Vagina (tissue), 2 donors: ENCODE measurements around the gene RHBDD1. TPM values are rescaled to one million over a fixed set of nuclear protein-coding genes. Genes with fewer than 3 reads are reported as not detected.

Source experiments
- DNase-seq, 2 donors: peaks; one replicate each; pipeline ENCODE4 v3.0.0-alpha.2; 2017; ENCODE audit errors: extremely low spot score in 2 of 2
- H3K27ac ChIP-seq: fragments of 200-600 bp; sonication (generic); one replicate; pipeline ENCODE4 v1.5.1; 2019
- H3K27me3 ChIP-seq: fragments of 200-600 bp; sonication (generic); one replicate; pipeline ENCODE4 v1.5.1; 2019
- H3K36me3 ChIP-seq, 2 donors: fragments of 200-600 bp; sonication (generic); one replicate each; pipeline ENCODE4 v1.5.1; 2017 to 2019
- H3K4me1 ChIP-seq: fragments of 200-600 bp; sonication (generic); one replicate; pipeline ENCODE4 v1.5.1; 2019
- H3K4me3 ChIP-seq, 2 donors: fragments of 200-600 bp; sonication (generic); 1 replicate in 1 of 2; 2 replicates in 1 of 2; pipeline ENCODE4 v1.5.1; 2016 to 2019
- H3K9me3 ChIP-seq: fragments of 200-600 bp; sonication (generic); one replicate; pipeline ENCODE4 v1.5.1; 2019
- POLR2A ChIP-seq, 2 donors: fragments of 450-650 bp; IDR thresholded peaks; one replicate each; pipeline ENCODE4 v1.6.1; 2017; ENCODE audit warnings: antibody characterized with exemption in 2 of 2, mild to moderate bottlenecking in 2 of 2, moderate library complexity in 2 of 2
- POLR2AphosphoS5 ChIP-seq, 2 donors: sonication (generic); formaldehyde crosslinking; IDR thresholded peaks; one replicate each; pipeline ENCODE4 v1.9.0; 2017; ENCODE audit warnings: antibody characterized with exemption in 2 of 2, mild to moderate bottlenecking in 2 of 2, low read depth in 1 of 2; ENCODE audit not compliant: insufficient read depth in 1 of 2
- intact Hi-C: fragments of 100-400 bp; cut with DNase I; formaldehyde crosslinking; loops from one replicate; pipeline ENCODE4 v1.15.1; 2023
- total RNA-seq: library from RNA; depleted of rRNA; stranded (reverse); fragments of >200 nt; gene quantifications from one replicate; pipeline ENCODE4 v1.2.3, GENCODE V29; 2016
- TF ChIP-seq, protein P1 (sequence below), 3 experiments: fragments of 450-650 bp in 2 of 3; fragments of 200-600 bp in 1 of 3; sonication (generic) in 1 of 3; IDR thresholded peaks; one replicate each; pipeline ENCODE4 v1.5.1; 2017 to 2019; ENCODE audit warnings: antibody characterized with exemption in 3 of 3, mild to moderate bottlenecking in 2 of 3, moderate library complexity in 2 of 3

Gene RHBDD1
- total RNA-seq, 1 donor from 2014 or later = 27.3 TPM

GRCh38 chr2:226847511-226847910 lies 11.7 kb downstream of the RHBDD1 start:
- Histone ChIP-seq H3K9me3 (no peaks in the 10 kb centered on the region), H3K4me1 (no peaks in the 10 kb centered on the region), H3K4me3 (no peak overlapping the region), H3K27me3 (no peaks in the 10 kb centered on the region), H3K36me3 (no peaks in the 10 kb centered on the region), H3K27ac (no peak overlapping the region)
- DNase-seq = no peak
- intact Hi-C loops = no loop called here
- TF ChIP-seq POLR2AphosphoS5 (IDR thresholded peaks at IDR 0.05; ENCODE audit: insufficient read depth in 1 of 2, low read depth in 1 of 2) (no peak), POLR2A (IDR thresholded peaks at IDR 0.05) (no peak)
- TF ChIP-seq, protein P1, sequence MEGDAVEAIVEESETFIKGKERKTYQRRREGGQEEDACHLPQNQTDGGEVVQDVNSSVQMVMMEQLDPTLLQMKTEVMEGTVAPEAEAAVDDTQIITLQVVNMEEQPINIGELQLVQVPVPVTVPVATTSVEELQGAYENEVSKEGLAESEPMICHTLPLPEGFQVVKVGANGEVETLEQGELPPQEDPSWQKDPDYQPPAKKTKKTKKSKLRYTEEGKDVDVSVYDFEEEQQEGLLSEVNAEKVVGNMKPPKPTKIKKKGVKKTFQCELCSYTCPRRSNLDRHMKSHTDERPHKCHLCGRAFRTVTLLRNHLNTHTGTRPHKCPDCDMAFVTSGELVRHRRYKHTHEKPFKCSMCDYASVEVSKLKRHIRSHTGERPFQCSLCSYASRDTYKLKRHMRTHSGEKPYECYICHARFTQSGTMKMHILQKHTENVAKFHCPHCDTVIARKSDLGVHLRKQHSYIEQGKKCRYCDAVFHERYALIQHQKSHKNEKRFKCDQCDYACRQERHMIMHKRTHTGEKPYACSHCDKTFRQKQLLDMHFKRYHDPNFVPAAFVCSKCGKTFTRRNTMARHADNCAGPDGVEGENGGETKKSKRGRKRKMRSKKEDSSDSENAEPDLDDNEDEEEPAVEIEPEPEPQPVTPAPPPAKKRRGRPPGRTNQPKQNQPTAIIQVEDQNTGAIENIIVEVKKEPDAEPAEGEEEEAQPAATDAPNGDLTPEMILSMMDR (IDR thresholded peaks at IDR 0.05) = no peak

DNA sequence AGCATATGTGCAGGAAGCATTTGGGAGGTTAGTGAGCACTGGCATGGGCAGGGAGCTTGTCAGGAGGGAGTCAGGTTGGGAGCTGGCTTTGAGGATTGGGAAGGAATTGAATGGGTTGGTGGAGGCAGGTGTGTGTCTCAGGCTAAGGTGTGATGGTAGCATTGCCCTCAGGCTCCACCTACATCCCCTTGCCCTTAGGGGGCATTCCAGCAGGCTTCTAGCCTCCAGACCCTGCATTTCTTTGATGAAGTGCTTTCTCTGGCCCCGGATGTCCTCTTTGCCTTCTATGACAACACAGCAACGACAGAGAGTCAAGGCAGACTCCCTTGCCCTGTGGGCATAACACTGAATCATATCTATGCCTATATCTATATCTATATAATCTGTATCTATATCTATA lies 13.5 kb downstream of the RHBDD1 start:
- Histone ChIP-seq H3K36me3 (no peaks in the 10 kb centered on the region), H3K4me3 (no peak overlapping the region), H3K27ac (no peak overlapping the region), H3K9me3 (no peaks in the 10 kb centered on the region), H3K27me3 (no peaks in the 10 kb centered on the region), H3K4me1 (no peaks in the 10 kb centered on the region)
- DNase-seq = no peak
- TF ChIP-seq, protein P1 (IDR thresholded peaks at IDR 0.05) = no peak
- TF ChIP-seq POLR2AphosphoS5 (IDR thresholded peaks at IDR 0.05; ENCODE audit: insufficient read depth in 1 of 2, low read depth in 1 of 2) (no peak), POLR2A (IDR thresholded peaks at IDR 0.05) (no peak)
- intact Hi-C loops = no loop called here

- Histone ChIP-seq H3K27ac (no peak overlapping the region), H3K27me3 (no peaks in the 10 kb centered on the region), H3K36me3 (no peaks in the 10 kb centered on the region), H3K4me1 (no peaks in the 10 kb centered on the region), H3K9me3 (no peaks in the 10 kb centered on the region), H3K4me3 (no peak overlapping the region)
- no peak for DNase-seq
- intact Hi-C loops = no loop called here
- TF ChIP-seq POLR2AphosphoS5 (IDR thresholded peaks at IDR 0.05; ENCODE audit: insufficient read depth in 1 of 2, low read depth in 1 of 2) (no peak), POLR2A (IDR thresholded peaks at IDR 0.05) (no peak)
- TF ChIP-seq, protein P1 (IDR thresholded peaks at IDR 0.05) = no peak
These were observed 14.2 kb downstream of the RHBDD1 start for GRCh38 chr2:226850024-226850423.

DNA sequence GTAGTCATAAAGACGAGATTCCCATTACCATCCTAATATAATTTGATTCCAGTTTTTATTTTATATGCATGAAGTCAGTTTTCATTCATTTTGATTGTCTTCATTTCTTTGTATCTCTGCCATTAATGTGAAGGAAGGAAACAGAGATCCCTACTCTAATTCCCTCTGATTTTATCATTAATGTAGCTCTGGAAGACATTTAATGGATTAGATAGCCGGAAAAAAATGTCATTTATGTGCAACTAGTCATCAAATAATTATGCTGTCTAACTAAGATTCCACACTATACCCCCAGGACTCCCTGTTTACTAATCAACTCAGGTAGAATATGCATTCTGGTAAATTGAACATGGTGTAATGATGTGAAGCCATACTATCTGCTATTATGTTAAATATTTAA lies 19.9 kb downstream of the RHBDD1 start:
- Histone ChIP-seq H3K36me3 (no peaks in the 10 kb centered on the region), H3K9me3 (no peaks in the 10 kb centered on the region)

GRCh38 chr2:226860087-226860486 lies 24.2 kb downstream of the RHBDD1 start:
- no peaks in the 10 kb centered on the region for H3K27me3 ChIP-seq
- H3K9me3 ChIP-seq = no peaks in the 10 kb centered on the region
- H3K27ac ChIP-seq = no peak overlapping the region
- no peak for DNase-seq
- no peak for TF ChIP-seq POLR2A (IDR thresholded peaks at IDR 0.05)
- no peak for TF ChIP-seq POLR2AphosphoS5 (IDR thresholded peaks at IDR 0.05; ENCODE audit: insufficient read depth in 1 of 2, low read depth in 1 of 2)
- TF ChIP-seq, protein P1 (IDR thresholded peaks at IDR 0.05) = no peak
- H3K4me1 ChIP-seq = no peaks in the 10 kb centered on the region
- no peaks in the 10 kb centered on the region for H3K36me3 ChIP-seq
- H3K4me3 ChIP-seq = no peak overlapping the region
- intact Hi-C loops = no loop called here

More for the DNA sequence above, 19.9 kb downstream of the RHBDD1 start:
- DNase-seq = no peak
- intact Hi-C loops = no loop called here
- no peaks in the 10 kb centered on the region for H3K4me1 ChIP-seq
- TF ChIP-seq, protein P1 (IDR thresholded peaks at IDR 0.05) = no peak
- TF ChIP-seq POLR2A (IDR thresholded peaks at IDR 0.05) (no peak), POLR2AphosphoS5 (IDR thresholded peaks at IDR 0.05; ENCODE audit: insufficient read depth in 1 of 2, low read depth in 1 of 2) (no peak)
- H3K27me3 ChIP-seq = no peaks in the 10 kb centered on the region
- no peak overlapping the region for H3K27ac ChIP-seq
- H3K4me3 ChIP-seq = no peak overlapping the region
